H1 (cell line): ENCODE measurements around the gene MMP21. TPM values are rescaled to one million over a fixed set of nuclear protein-coding genes. Genes with fewer than 3 reads are reported as not detected.

Source experiments
- CTCF ChIA-PET: fragments of 300-600 bp; sonication (Branson Sonifier 250); formaldehyde crosslinking; loops from one replicate; lab custom pipeline; 2021; ENCODE audit not compliant: partially characterized antibody; lab: Charles Lee
- POLR2A ChIA-PET: fragments of 300-600 bp; sonication (Branson Sonifier 250); formaldehyde crosslinking; loops from one replicate; lab custom pipeline; 2021; ENCODE audit warnings: inconsistent platforms; ENCODE audit not compliant: partially characterized antibody; lab: Charles Lee
- DNase-seq, 2 experiments: peaks; one replicate each; pipeline versions ENCODE4 v3.0.0 to v3.0.0-alpha.2; 2010 to 2022; ENCODE audit warnings: low spot score in 2 of 2, low read depth in 1 of 2, mixed read lengths in 1 of 2
- FAIRE-seq: peaks from 2 replicates; lab custom pipeline; 2011; peaks lifted over from hg19 to GRCh38; lab: Jason Lieb, UNC
- H2AFZ ChIP-seq: 2 replicates; pipeline ENCODE4 v1.8.1; 2012; ENCODE audit warnings: low read length, inconsistent platforms
- H2AK5ac ChIP-seq: 2 replicates; pipeline ENCODE4 v1.6.1; 2013; ENCODE audit warnings: low read depth, low read length
- H2BK120ac ChIP-seq: replicated peaks from 2 replicates; pipeline ENCODE3; 2013; ENCODE audit warnings: low read depth, low read length, inconsistent platforms
- H2BK12ac ChIP-seq: 2 replicates; pipeline ENCODE4 v1.6.1; 2013; ENCODE audit warnings: low read depth, low read length
- H2BK15ac ChIP-seq: 2 replicates; pipeline ENCODE4 v1.6.1; 2013; ENCODE audit warnings: low read length
- H2BK20ac ChIP-seq: 2 replicates; pipeline ENCODE4 v1.6.1; 2013; ENCODE audit warnings: low read length
- H2BK5ac ChIP-seq: 2 replicates; pipeline ENCODE4 v1.6.1; 2013; ENCODE audit warnings: low read depth, low read length
- H3K14ac ChIP-seq: 2 replicates; pipeline ENCODE4 v1.6.1; 2013; ENCODE audit warnings: inconsistent platforms; ENCODE audit not compliant: insufficient read length
- H3K18ac ChIP-seq: 2 replicates; pipeline ENCODE4 v1.6.1; 2013; ENCODE audit warnings: low read length; ENCODE audit errors: extremely low read depth
- H3K23ac ChIP-seq: 2 replicates; pipeline ENCODE4 v1.6.1; 2013; ENCODE audit warnings: inconsistent platforms; ENCODE audit not compliant: insufficient read length
- H3K23me2 ChIP-seq: 2 replicates; pipeline ENCODE4 v1.6.1; 2013; ENCODE audit warnings: low read depth, low read length
- H3K27ac ChIP-seq: 2 replicates; pipeline ENCODE4 v1.6.1; 2011; ENCODE audit warnings: low read depth, low read length, inconsistent platforms
- H3K27me3 ChIP-seq, 4 experiments: replicated peaks in 1 of 4; 1 replicate in 1 of 4; 2 replicates in 3 of 4; pipeline versions ENCODE4 v1.6.1 to v1.8.1; 2011 to 2013; ENCODE audit warnings: low read length in 3 of 4, mild to moderate bottlenecking in 3 of 4, inconsistent platforms in 2 of 4, mixed read lengths in 2 of 4, moderate library complexity in 1 of 4; ENCODE audit not compliant: control insufficient read depth in 3 of 4, insufficient read depth in 3 of 4; ENCODE audit errors: extremely low read depth in 1 of 4
- H3K36me3 ChIP-seq, 4 experiments: 2 replicates each; pipeline versions ENCODE4 v1.6.1 to v1.8.1; 2011 to 2013; ENCODE audit warnings: mild to moderate bottlenecking in 4 of 4, low read length in 3 of 4, moderate library complexity in 2 of 4, control low read depth in 1 of 4, inconsistent platforms in 1 of 4; ENCODE audit not compliant: insufficient read depth in 4 of 4, control insufficient read depth in 2 of 4
- H3K4ac ChIP-seq: replicated peaks from 2 replicates; pipeline ENCODE3; 2013; ENCODE audit warnings: low read length, low read depth, mixed read lengths, inconsistent platforms; ENCODE audit not compliant: insufficient read length
- H3K4me1 ChIP-seq, 4 experiments: replicated peaks in 1 of 4; 1 replicate in 1 of 4; 2 replicates in 3 of 4; pipeline versions ENCODE4 v1.6.1 to v1.8.1; 2011 to 2013; ENCODE audit warnings: low read length in 3 of 4, inconsistent platforms in 2 of 4, mixed read lengths in 1 of 4; ENCODE audit not compliant: insufficient read depth in 4 of 4, control insufficient read depth in 3 of 4
- H3K4me2 ChIP-seq, 2 experiments: 2 replicates each; pipeline versions ENCODE4 v1.6.1 to v1.8.1; 2011 to 2013; ENCODE audit warnings: low read depth in 2 of 2, low read length in 2 of 2, control low read depth in 1 of 2, inconsistent platforms in 1 of 2, mild to moderate bottlenecking in 1 of 2; ENCODE audit not compliant: insufficient read depth in 1 of 2
- H3K4me3 ChIP-seq, 4 experiments: fragments of 200-600, 300-600 bp in 1 of 4; sonication (generic), shearing (Covaris generic), sonication (Bioruptor Twin) in 1 of 4; 2 replicates each; pipeline versions ENCODE4 v1.5.1 to v1.8.1; 2011 to 2016; ENCODE audit warnings: low read length in 4 of 4, low read depth in 3 of 4, control low read depth in 2 of 4, inconsistent platforms in 2 of 4, mild to moderate bottlenecking in 2 of 4, mixed read lengths in 1 of 4, moderate library complexity in 1 of 4; ENCODE audit not compliant: insufficient read depth in 2 of 4; ENCODE audit errors: extremely low read depth in 1 of 4
- H3K56ac ChIP-seq: replicated peaks from 2 replicates; pipeline ENCODE3; 2013; ENCODE audit warnings: low read depth, mild to moderate bottlenecking, mixed read lengths, low read length, inconsistent platforms; ENCODE audit not compliant: insufficient read length
- H3K79me1 ChIP-seq: 2 replicates; pipeline ENCODE4 v1.6.1; 2013; ENCODE audit warnings: low read depth, low read length, control low read depth
- H3K79me2 ChIP-seq, 2 experiments: 2 replicates each; pipeline versions ENCODE4 v1.6.1 to v1.8.1; 2012 to 2013; ENCODE audit warnings: low read length in 2 of 2, mild to moderate bottlenecking in 2 of 2, inconsistent platforms in 1 of 2; ENCODE audit not compliant: insufficient read depth in 2 of 2, control insufficient read depth in 1 of 2
- H3K9ac ChIP-seq, 4 experiments: replicated peaks in 1 of 4; 1 replicate in 1 of 4; 2 replicates in 3 of 4; pipeline versions ENCODE4 v1.6.1 to v1.8.1; 2011 to 2013; ENCODE audit warnings: low read depth in 3 of 4, low read length in 3 of 4, control low read depth in 2 of 4, mild to moderate bottlenecking in 2 of 4, moderate library complexity in 2 of 4, inconsistent platforms in 1 of 4; ENCODE audit errors: extremely low read depth in 1 of 4
- H3K9me3 ChIP-seq, 2 experiments: 2 replicates each; pipeline versions ENCODE4 v1.6.1 to v1.8.1; 2012 to 2013; ENCODE audit warnings: mild to moderate bottlenecking in 2 of 2, moderate library complexity in 2 of 2, control low read depth in 1 of 2, inconsistent platforms in 1 of 2, low read depth in 1 of 2, low read length in 1 of 2, mixed read lengths in 1 of 2; ENCODE audit not compliant: insufficient read depth in 2 of 2
- H4K20me1 ChIP-seq, 2 experiments: replicated peaks in 1 of 2; 2 replicates each; pipeline versions ENCODE3 to v1.8.1; 2011 to 2013; ENCODE audit warnings: inconsistent platforms in 2 of 2, low read length in 2 of 2, mild to moderate bottlenecking in 1 of 2; ENCODE audit not compliant: insufficient read depth in 2 of 2, control insufficient read depth in 1 of 2
- H4K5ac ChIP-seq: 2 replicates; pipeline ENCODE4 v1.6.1; 2013; ENCODE audit warnings: low read length, low read depth, mixed read lengths, inconsistent platforms; ENCODE audit not compliant: insufficient read length
- H4K8ac ChIP-seq: 2 replicates; pipeline ENCODE4 v1.8.0; 2013; ENCODE audit warnings: mild to moderate bottlenecking, moderate library complexity, low read length, inconsistent platforms; ENCODE audit not compliant: insufficient read depth; ENCODE audit errors: extremely low read depth
- H4K91ac ChIP-seq: replicated peaks from 2 replicates; pipeline ENCODE3; 2013; ENCODE audit warnings: low read length, mixed read lengths, inconsistent platforms; ENCODE audit not compliant: insufficient read length
- CHD1 ChIP-seq: IDR thresholded peaks from 2 replicates; pipeline ENCODE4 v1.6.1; 2012; ENCODE audit warnings: low read depth, low read length, improper control_type of control experiment
- HDAC2 ChIP-seq, 2 experiments: fragments of 300-600 bp in 1 of 2; sonication (generic) in 1 of 2; IDR thresholded peaks; 2 replicates each; pipeline ENCODE4 v1.6.1; 2011 to 2012; ENCODE audit warnings: low read depth in 2 of 2, low read length in 2 of 2, mild to moderate bottlenecking in 2 of 2, moderate library complexity in 2 of 2, borderline replicate concordance in 1 of 2, inconsistent platforms in 1 of 2
- NRF1 ChIP-seq: IDR thresholded peaks from 2 replicates; pipeline ENCODE4 v1.6.1; 2011; ENCODE audit warnings: mild to moderate bottlenecking, low read depth, low read length, improper control_type of control experiment
- POLR2A ChIP-seq, 2 experiments: IDR thresholded peaks; 1 replicate in 1 of 2; 2 replicates in 1 of 2; pipeline ENCODE4 v1.6.1; 2011; ENCODE audit warnings: low read depth in 2 of 2, low read length in 2 of 2, mild to moderate bottlenecking in 2 of 2; ENCODE audit errors: control extremely low read depth in 1 of 2
- POU5F1 ChIP-seq: IDR thresholded peaks from 2 replicates; pipeline ENCODE4 v1.6.1; 2011; ENCODE audit warnings: low read depth, mild to moderate bottlenecking, low read length, moderate library complexity
- RXRA ChIP-seq: IDR thresholded peaks from 2 replicates; pipeline ENCODE4 v1.6.1; 2011; ENCODE audit warnings: low read depth, mild to moderate bottlenecking, low read length, moderate library complexity; ENCODE audit not compliant: insufficient read depth
- SAP30 ChIP-seq: fragments of 300-600 bp; sonication (generic); IDR thresholded peaks from 2 replicates; pipeline ENCODE4 v1.7.1; 2012; ENCODE audit warnings: low read length, moderate library complexity, mild to moderate bottlenecking, inconsistent platforms; ENCODE audit not compliant: insufficient read depth, insufficient replicate concordance
- SP4 ChIP-seq: IDR thresholded peaks from 2 replicates; pipeline ENCODE4 v1.6.1; 2012; ENCODE audit warnings: low read length, inconsistent platforms
- SRF ChIP-seq: IDR thresholded peaks from 2 replicates; pipeline ENCODE4 v1.6.1; 2011; ENCODE audit warnings: mild to moderate bottlenecking, low read depth, low read length, moderate library complexity
- TAF1 ChIP-seq: IDR thresholded peaks from 2 replicates; pipeline ENCODE4 v1.6.1; 2011; ENCODE audit warnings: mild to moderate bottlenecking, low read depth, low read length
- TAF7 ChIP-seq: optimal IDR thresholded peaks from 2 replicates; pipeline ENCODE3; 2011; ENCODE audit warnings: low read depth, mild to moderate bottlenecking, inconsistent platforms, low read length, moderate library complexity, borderline replicate concordance
- TCF12 ChIP-seq: IDR thresholded peaks from 2 replicates; pipeline ENCODE4 v1.6.1; 2011; ENCODE audit warnings: low read depth, mild to moderate bottlenecking, low read length
- WGBS, 2 experiments: shearing (Covaris generic) in 1 of 2; methylation state at CpG; one replicate each; pipeline versions ENCODE4 v1.1.6 to v1.1.7; 2013 to 2015; ENCODE audit warnings: low lambda C conversion rate in 2 of 2, mixed read lengths in 2 of 2, inconsistent platforms in 1 of 2, low coverage in 1 of 2, missing lambda C conversion rate in 1 of 2; ENCODE audit not compliant: insufficient replicate concordance in 2 of 2, insufficient coverage in 1 of 2, insufficient read length in 1 of 2; ENCODE audit errors: extremely low coverage in 1 of 2, missing lambda C conversion rate in 1 of 2; 5-methylcytosine and 5-hydroxymethylcytosine counted together
- polyA plus RNA-seq, 7 experiments: library from polyadenylated mRNA; depleted of rRNA in 3 of 7; stranded (reverse) in 5 of 7; unstranded in 2 of 7; fragments of >200 nt in 5 of 7; fragments of 200-250 nt in 2 of 7; gene quantifications; 1 replicate in 5 of 7; 2 replicates in 1 of 7; 4 replicates in 1 of 7; pipeline versions ENCODE4 v1.2.1 to v1.2.3, GENCODE V29; 2011 to 2013; ENCODE audit warnings: missing spikeins in 2 of 7, mixed read lengths in 2 of 7
- total RNA-seq: library from RNA; stranded (reverse); fragmentation: NEBNext Ultra II Directional; extraction: Animal tissue kit (Norgen Biotek cat#: 25700); gene quantifications from 2 replicates; pipeline ENCODE4 v1.2.1, GENCODE V29; 2021

Gene MMP21
- total and polyA plus RNA-seq, 2 of the 8 experiments (the other 6 are each of a cell fraction or from before 2014, with no cell fraction given) = not detected

DNA sequence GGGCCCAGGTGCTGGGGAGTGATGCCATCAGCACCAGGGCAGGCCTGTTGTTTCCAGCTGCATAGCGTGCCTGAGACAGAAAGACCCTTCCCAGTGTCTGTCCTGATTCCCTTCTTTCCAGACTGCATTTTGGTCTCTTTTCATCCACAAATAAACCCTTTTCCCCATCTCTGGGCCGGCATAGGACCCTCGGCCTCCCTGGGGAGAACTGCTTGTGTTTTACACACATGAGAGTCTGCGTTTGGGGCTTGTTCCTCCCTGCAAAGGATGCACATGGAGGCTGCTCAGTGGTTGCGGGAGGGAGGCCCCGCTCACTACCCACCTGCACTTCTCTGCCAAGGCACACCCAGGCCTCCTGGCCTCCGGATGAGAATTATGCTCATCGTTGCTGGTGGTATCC lies 5.8 kb upstream of the MMP21 start:
- no peaks in the 10 kb centered on the region for H3K79me2 ChIP-seq
- 92% methylated on average over 8 of the region's 8 CpGs; no CpG with 5 or more reads in 1 of the 2 experiments for WGBS, 2 experiments
- H3K4me3 ChIP-seq = no peak overlapping the region
- no peak overlapping the region for H4K5ac ChIP-seq
- no peak overlapping the region for H3K27ac ChIP-seq
- H2BK120ac ChIP-seq = no peak overlapping the region
- H3K9me3 ChIP-seq = no peaks in the 10 kb centered on the region
- no peak overlapping the region for H3K4me2 ChIP-seq
- no peak overlapping the region for H2AK5ac ChIP-seq
- no peak overlapping the region for H3K14ac ChIP-seq
- TF ChIP-seq CHD1 = no peak
- no peak for TF ChIP-seq RXRA
- no peak for TF ChIP-seq SRF
- no peak for TF ChIP-seq TCF12
- TF ChIP-seq POU5F1 = no peak
- no peak for TF ChIP-seq SAP30
- TF ChIP-seq TAF1 = no peak
- no peak for TF ChIP-seq POLR2A (IDR thresholded peaks at IDR 0.05; ENCODE audit: control extremely low read depth in 1 of 2, low read depth in 2 of 2, low read length in 2 of 2)
- TF ChIP-seq TAF7 = no peak
- no peak for TF ChIP-seq NRF1
- TF ChIP-seq HDAC2 (IDR thresholded peaks at IDR 0.05; ENCODE audit: borderline replicate concordance in 1 of 2, low read depth in 2 of 2, low read length in 2 of 2) = no peak
- TF ChIP-seq SP4 = no peak
- TF ChIP-seq, all 59 proteins: peak for 0
- Histone ChIP-seq H2AFZ (no peak overlapping the region), H4K91ac (no peak overlapping the region), H3K23me2 (no peaks in the 10 kb centered on the region), H2BK15ac (no peak overlapping the region), H3K4me1 (no peaks in the 10 kb centered on the region), H3K18ac (no peak overlapping the region), H3K23ac (no peak overlapping the region), H2BK20ac (no peak overlapping the region), H3K4ac (no peak overlapping the region), H4K20me1 (no peaks in the 10 kb centered on the region), H3K56ac (no peak overlapping the region), H2BK5ac (no peak overlapping the region; the same call in 1 of the 2 replicates), H3K36me3 (no peaks in the 10 kb centered on the region), H3K79me1 (no peaks in the 10 kb centered on the region), H3K9ac (no peak overlapping the region), H4K8ac (no peak overlapping the region), H3K27me3 (no peaks in the 10 kb centered on the region), H2BK12ac (no peak overlapping the region)
- no peak for FAIRE-seq
- no peak for DNase-seq
- ChIA-PET POLR2A (interaction anchor here (1.0 to 1.1 kb wide), 2 partner anchors 9 to 14 kb away, joined by 3 read pairs; no protein-coding TSS in a partner anchor), CTCF (interaction anchor here (0.6 to 1.1 kb wide), 2 partner anchors 10 to 50 kb away, joined by 4 to 5 read pairs; no protein-coding TSS in a partner anchor)
